Endodermal cell (in vitro differentiated cells): ENCODE data around the gene DNAJC10. TPM values are rescaled to one million over a fixed set of nuclear protein-coding genes. Genes with fewer than 3 reads are reported as not detected.

Source experiments
- DNase-seq: peaks from one replicate; pipeline ENCODE4 v3.0.0-alpha.2; 2017
- H3K27ac ChIP-seq: 2 replicates; pipeline ENCODE4 v1.5.1; 2013; ENCODE audit warnings: mild to moderate bottlenecking, low read depth, low read length, moderate library complexity
- H3K27me3 ChIP-seq: 2 replicates; pipeline ENCODE4 v1.6.1; 2013; ENCODE audit warnings: mild to moderate bottlenecking, low read length, moderate library complexity; ENCODE audit not compliant: insufficient read depth, control insufficient read depth, poor library complexity, severe bottlenecking
- H3K36me3 ChIP-seq: 2 replicates; pipeline ENCODE4 v1.7.0; 2013; ENCODE audit warnings: mild to moderate bottlenecking, low read length, moderate library complexity; ENCODE audit not compliant: control insufficient read depth, insufficient read depth
- H3K4me1 ChIP-seq: one replicate; pipeline ENCODE4 v1.7.0; 2013; ENCODE audit warnings: low read length; ENCODE audit not compliant: control insufficient read depth, insufficient read depth
- H3K4me3 ChIP-seq: 2 replicates; pipeline ENCODE4 v1.5.1; 2013; ENCODE audit warnings: mild to moderate bottlenecking, low read length, moderate library complexity
- H3K9ac ChIP-seq: 2 replicates; pipeline ENCODE4 v1.6.1; 2013; ENCODE audit warnings: mild to moderate bottlenecking, low read length, moderate library complexity; ENCODE audit not compliant: poor library complexity, severe bottlenecking; ENCODE audit errors: extremely low read depth
- H3K9me3 ChIP-seq: 2 replicates; pipeline ENCODE4 v1.6.1; 2013; ENCODE audit warnings: mild to moderate bottlenecking, low read length, moderate library complexity; ENCODE audit not compliant: control insufficient read depth
- H3K27ac Mint-ChIP-seq: 2 replicates; pipeline ENCODE4 v1.8.0; 2020; ENCODE audit warnings: mixed read lengths
- H3K27me3 Mint-ChIP-seq: 2 replicates; pipeline ENCODE4 v1.8.0; 2021; ENCODE audit warnings: mild to moderate bottlenecking, mixed read lengths; ENCODE audit not compliant: insufficient read depth
- H3K36me3 Mint-ChIP-seq: 2 replicates; pipeline ENCODE4 v1.8.0; 2020; ENCODE audit warnings: low read depth, mixed read lengths
- H3K4me1 Mint-ChIP-seq: 2 replicates; pipeline ENCODE4 v1.8.0; 2020; ENCODE audit warnings: mixed read lengths
- H3K4me3 Mint-ChIP-seq: 2 replicates; pipeline ENCODE4 v1.8.0; 2020; ENCODE audit warnings: mild to moderate bottlenecking, moderate library complexity, mixed read lengths
- H3K9me3 Mint-ChIP-seq: 2 replicates; pipeline ENCODE4 v1.8.0; 2020; ENCODE audit warnings: mild to moderate bottlenecking, mixed read lengths
- WGBS, 2 experiments: methylation state at CpG; one replicate each; pipeline versions ENCODE4 v1.1.5 to v1.1.7; 2013; ENCODE audit warnings: missing lambda C conversion rate in 2 of 2, mixed read lengths in 1 of 2; ENCODE audit not compliant: insufficient coverage in 1 of 2, insufficient read length in 1 of 2; 5-methylcytosine and 5-hydroxymethylcytosine counted together
- total RNA-seq, 2 donors: library from RNA; stranded (reverse); fragmentation: NEBNext Ultra II Directional in 1 of 2; extraction: Animal tissue kit (Norgen Biotek cat#: 25700) in 1 of 2; gene quantifications; 2 replicates in 1 of 2; 3 replicates in 1 of 2; pipeline ENCODE4 v1.2.1, GENCODE V29; 2021
- TF ChIP-seq, protein P1 (sequence below): fragments of 200-600 bp; sonication (generic); conservative IDR thresholded peaks from 2 replicates; pipeline ENCODE4 v1.5.0; 2021; ENCODE audit warnings: antibody characterized with exemption, mild to moderate bottlenecking

Gene DNAJC10
- total RNA-seq, 2 donors from 2014 or later, result 212 to 232 TPM

DNA sequence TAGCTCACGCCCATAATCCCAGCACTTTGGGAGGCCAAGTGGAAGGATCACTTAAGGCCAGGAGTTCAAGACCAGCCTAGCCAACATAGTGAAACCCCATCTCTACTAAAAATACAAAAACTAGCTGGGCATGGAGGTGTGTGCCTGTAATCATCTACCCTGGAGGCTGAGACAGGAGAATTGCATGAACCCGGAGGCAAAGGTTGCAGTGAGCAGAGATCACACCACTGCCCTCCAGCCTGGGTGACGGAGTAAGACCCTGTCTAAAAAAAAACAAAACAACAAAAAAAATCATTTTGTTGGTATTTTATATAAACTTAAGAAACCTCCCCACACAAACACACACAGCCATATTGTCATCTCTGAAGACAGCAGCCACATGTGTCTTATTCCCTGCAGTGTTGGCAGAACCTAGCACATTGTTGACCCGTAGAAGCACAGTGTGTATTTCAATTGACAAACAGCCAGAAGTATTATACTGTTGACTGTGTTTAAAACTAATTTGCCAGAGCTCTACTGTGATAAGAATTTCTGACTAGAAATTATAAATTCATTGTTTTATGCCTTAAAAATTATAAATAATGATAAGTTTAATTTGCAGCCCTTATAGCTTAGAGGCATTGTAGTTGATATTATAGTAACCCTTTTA lies 68.1 kb downstream of the DNAJC10 start:
- Histone ChIP-seq H3K9me3 (peaks cover 14% of the 10 kb centered on the region), H3K27ac (no peak overlapping the region), H3K4me3 (no peak overlapping the region), H3K27me3 (no peaks in the 10 kb centered on the region), H3K4me1 (no peaks in the 10 kb centered on the region), H3K36me3 (peaks cover 29% of the 10 kb centered on the region), H3K9ac (no peak overlapping the region)
- H3K27ac Mint-ChIP-seq, result no peak overlapping the region
- TF ChIP-seq, protein P1, sequence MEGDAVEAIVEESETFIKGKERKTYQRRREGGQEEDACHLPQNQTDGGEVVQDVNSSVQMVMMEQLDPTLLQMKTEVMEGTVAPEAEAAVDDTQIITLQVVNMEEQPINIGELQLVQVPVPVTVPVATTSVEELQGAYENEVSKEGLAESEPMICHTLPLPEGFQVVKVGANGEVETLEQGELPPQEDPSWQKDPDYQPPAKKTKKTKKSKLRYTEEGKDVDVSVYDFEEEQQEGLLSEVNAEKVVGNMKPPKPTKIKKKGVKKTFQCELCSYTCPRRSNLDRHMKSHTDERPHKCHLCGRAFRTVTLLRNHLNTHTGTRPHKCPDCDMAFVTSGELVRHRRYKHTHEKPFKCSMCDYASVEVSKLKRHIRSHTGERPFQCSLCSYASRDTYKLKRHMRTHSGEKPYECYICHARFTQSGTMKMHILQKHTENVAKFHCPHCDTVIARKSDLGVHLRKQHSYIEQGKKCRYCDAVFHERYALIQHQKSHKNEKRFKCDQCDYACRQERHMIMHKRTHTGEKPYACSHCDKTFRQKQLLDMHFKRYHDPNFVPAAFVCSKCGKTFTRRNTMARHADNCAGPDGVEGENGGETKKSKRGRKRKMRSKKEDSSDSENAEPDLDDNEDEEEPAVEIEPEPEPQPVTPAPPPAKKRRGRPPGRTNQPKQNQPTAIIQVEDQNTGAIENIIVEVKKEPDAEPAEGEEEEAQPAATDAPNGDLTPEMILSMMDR, result no peak
- peaks cover 5% of the 10 kb centered on the region for H3K4me1 Mint-ChIP-seq
- H3K9me3 Mint-ChIP-seq, result peaks cover 11% of the 10 kb centered on the region
- WGBS, 2 experiments, result 60 to 94% methylated on average over 1 to 4 of the region's 4 CpGs
- H3K36me3 Mint-ChIP-seq, result peaks cover 26% of the 10 kb centered on the region
- DNase-seq, result no peak
- H3K4me3 Mint-ChIP-seq, result no peak overlapping the region
- H3K27me3 Mint-ChIP-seq, result no peaks in the 10 kb centered on the region

DNA sequence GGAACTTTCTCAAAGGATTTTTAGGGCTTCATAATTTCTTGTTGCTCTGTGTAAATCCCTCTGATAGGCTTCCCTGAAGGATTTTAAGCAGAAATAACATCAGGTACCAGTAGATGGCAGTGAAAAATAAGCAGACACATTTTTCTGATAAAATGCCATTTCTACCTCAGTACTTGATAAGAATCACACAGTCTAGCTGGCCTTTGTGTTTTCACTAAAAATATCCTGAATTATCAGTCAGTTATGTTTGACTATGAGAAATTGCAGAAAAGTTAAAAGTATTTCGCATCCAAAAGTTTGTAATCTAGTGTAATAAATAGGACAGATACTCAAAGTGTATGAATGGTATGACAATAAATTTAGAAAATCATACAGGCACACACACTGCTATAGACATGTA lies 68.7 kb downstream of the DNAJC10 start:
- H3K4me3 Mint-ChIP-seq, result no peak overlapping the region
- Histone ChIP-seq H3K27ac (no peak overlapping the region), H3K4me1 (no peaks in the 10 kb centered on the region), H3K4me3 (no peak overlapping the region), H3K9me3 (peaks cover 12% of the 10 kb centered on the region), H3K27me3 (no peaks in the 10 kb centered on the region), H3K36me3 (peaks cover 23% of the 10 kb centered on the region), H3K9ac (no peak overlapping the region)
- H3K27ac Mint-ChIP-seq, result no peak overlapping the region
- TF ChIP-seq, protein P1, result peak; percentile 80
- WGBS, 2 experiments, result 82% methylated on average over 1 of the region's 1 CpG; no CpG with 5 or more reads in 1 of the 2 experiments
- H3K9me3 Mint-ChIP-seq, result peaks cover 11% of the 10 kb centered on the region
- no peak for DNase-seq
- peaks cover 22% of the 10 kb centered on the region for H3K36me3 Mint-ChIP-seq
- peaks cover 5% of the 10 kb centered on the region for H3K4me1 Mint-ChIP-seq
- H3K27me3 Mint-ChIP-seq, result no peaks in the 10 kb centered on the region

DNA sequence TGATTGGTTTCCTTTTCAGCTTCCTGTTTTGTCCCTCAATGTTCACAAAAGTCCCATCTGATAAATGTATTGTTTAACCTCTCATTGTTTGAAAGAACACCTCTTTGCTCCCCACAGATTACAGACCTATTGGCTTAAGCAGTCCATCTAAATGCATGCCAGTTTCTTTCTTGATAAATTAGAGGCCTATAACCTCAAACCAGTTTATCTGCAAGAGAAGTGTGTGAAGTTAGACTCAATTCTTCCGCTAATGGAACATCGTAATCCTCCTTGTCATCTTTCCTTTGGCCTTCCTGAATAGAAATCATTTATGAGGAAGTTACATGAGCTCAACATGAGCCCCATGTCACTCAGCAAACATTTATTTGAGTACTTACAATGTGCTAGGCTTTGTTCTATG lies 76.4 kb downstream of the DNAJC10 start:
- H3K4me3 ChIP-seq, result no peak overlapping the region
- no peaks in the 10 kb centered on the region for H3K4me1 ChIP-seq
- no peak overlapping the region for H3K9ac ChIP-seq
- H3K36me3 ChIP-seq, result peaks cover 4% of the 10 kb centered on the region
- peaks cover 4% of the 10 kb centered on the region for H3K36me3 Mint-ChIP-seq
- H3K27ac ChIP-seq, result no peak overlapping the region
- no peaks in the 10 kb centered on the region for H3K9me3 ChIP-seq
- WGBS, 2 experiments, result 87 to 100% methylated on average over 2 of the region's 2 CpGs
- peaks cover 13% of the 10 kb centered on the region for H3K4me1 Mint-ChIP-seq
- no peak for DNase-seq
- H3K27ac Mint-ChIP-seq, result no peak overlapping the region
- TF ChIP-seq, protein P1, result no peak
- H3K27me3 Mint-ChIP-seq, result no peaks in the 10 kb centered on the region
- H3K4me3 Mint-ChIP-seq, result no peak overlapping the region
- no peaks in the 10 kb centered on the region for H3K27me3 ChIP-seq
- no peaks in the 10 kb centered on the region for H3K9me3 Mint-ChIP-seq
